OCI-LY7 (cell line): Measurements from ENCODE around the gene DIP2C.

Experiments
- CTCF ChIP-seq: fragments of 200-600 bp; sonication (generic); conservative IDR thresholded peaks from 2 replicates; pipeline ENCODE4 v1.5.1; 2014; ENCODE audit warnings: mild to moderate bottlenecking, antibody characterized with exemption, low read length, moderate library complexity, mixed read lengths
- EZH2phosphoT487 ChIP-seq: fragments of 200-600 bp; sonication (generic); IDR thresholded peaks from 2 replicates; pipeline ENCODE4 v1.6.1; 2018; ENCODE audit warnings: low read depth, borderline replicate concordance, mild to moderate bottlenecking, mixed run types, antibody characterized with exemption, low read length, moderate library complexity, mixed read lengths

GRCh38 chr10:581776-582330, 107.6 kb downstream of the DIP2C start:
- TF ChIP-seq CTCF (no peak), EZH2phosphoT487 (no peak)
